Left ventricle myocardium inferior (tissue), 1 donor: ENCODE measurements around the gene RPL31. TPM values are rescaled to one million over a fixed set of nuclear protein-coding genes. Genes with fewer than 3 reads are reported as not detected.

Source experiments
- DNase-seq: peaks from one replicate; pipeline ENCODE4 v3.0.0-alpha.2; 2020
- H3K27ac ChIP-seq: fragments of 200-600 bp; replicated peaks from 2 replicates; pipeline ENCODE4 v1.8.0; 2021
- H3K27me3 ChIP-seq: fragments of 200-600 bp; 2 replicates; pipeline ENCODE4 v1.8.0; 2021; ENCODE audit warnings: low read depth
- H3K36me3 ChIP-seq: fragments of 200-600 bp; 2 replicates; pipeline ENCODE4 v1.8.0; 2021
- H3K4me1 ChIP-seq: fragments of 200-600 bp; 2 replicates; pipeline ENCODE4 v1.8.0; 2021
- H3K4me3 ChIP-seq: fragments of 200-600 bp; 2 replicates; pipeline ENCODE4 v1.8.0; 2021; ENCODE audit warnings: mild to moderate bottlenecking, moderate library complexity
- H3K9me3 ChIP-seq: fragments of 200-600 bp; replicated peaks from 2 replicates; pipeline ENCODE4 v1.8.0; 2021
- CTCF ChIP-seq: fragments of 200-600 bp; IDR thresholded peaks from 2 replicates; pipeline ENCODE4 v1.8.0; 2021; ENCODE audit warnings: antibody characterized with exemption, mild to moderate bottlenecking, borderline replicate concordance
- intact Hi-C: fragments of 100-400 bp; cut with micrococcal nuclease; formaldehyde crosslinking; loops from one replicate; pipeline ENCODE4 v1.11.0; 2022
- total RNA-seq: library from RNA; stranded (reverse); fragmentation: NEBNext Ultra II Directional; extraction: Animal tissue kit (Norgen Biotek cat#: 25700); gene quantifications from one replicate; pipeline ENCODE4 v1.2.1, GENCODE V29; 2021
- donor health status: DM: no; HTN: yes; CAD: no; lungs with severe emphysema.

Gene RPL31
- total RNA-seq, 1 donor from 2014 or later = 803 TPM

- intact Hi-C loops = no loop called here
Observed at GRCh38 chr2:100963026-100963375, 39.1 kb upstream of the RPL31 start.

DNA sequence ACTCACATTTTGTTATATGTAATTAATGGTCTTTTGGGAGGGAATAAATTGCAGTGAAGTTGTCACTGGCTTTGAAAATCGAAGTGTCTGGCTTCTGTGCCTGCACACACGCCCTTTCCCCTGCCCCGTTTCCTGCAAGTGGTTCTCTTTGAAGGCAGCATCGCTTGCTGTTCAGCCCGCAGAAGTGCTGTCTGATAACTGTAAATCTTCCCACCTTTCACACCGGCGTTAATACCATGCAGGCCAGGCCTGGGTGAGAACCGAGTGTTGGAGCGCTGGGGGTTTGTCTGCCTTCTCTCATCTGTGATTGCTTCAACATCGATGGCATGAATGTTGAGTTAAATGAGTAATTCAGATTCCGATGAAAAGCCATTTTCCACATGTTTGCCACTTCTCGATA is 37.9 kb upstream of the RPL31 start:
- Histone ChIP-seq H3K9me3 (no peaks in the 10 kb centered on the region), H3K27ac (peak overlapping the region; percentile 16), H3K4me1 (peaks cover 26% of the 10 kb centered on the region), H3K4me3 (no peak overlapping the region), H3K27me3 (no peaks in the 10 kb centered on the region), H3K36me3 (peaks cover 29% of the 10 kb centered on the region)
- intact Hi-C loops = no loop called here
- no peak for TF ChIP-seq CTCF
- DNase-seq = no peak

More at GRCh38 chr2:100963026-100963375, 39.1 kb upstream of the RPL31 start:
- Histone ChIP-seq H3K27ac (no peak overlapping the region), H3K4me3 (no peak overlapping the region), H3K27me3 (no peaks in the 10 kb centered on the region), H3K9me3 (no peaks in the 10 kb centered on the region), H3K4me1 (peaks cover 39% of the 10 kb centered on the region), H3K36me3 (peaks cover 17% of the 10 kb centered on the region)
- TF ChIP-seq CTCF = no peak
- DNase-seq = no peak

GRCh38 chr2:100964681-100965169 is 37.4 kb upstream of the RPL31 start:
- H3K27me3 ChIP-seq = no peaks in the 10 kb centered on the region
- TF ChIP-seq CTCF = no peak
- H3K27ac ChIP-seq = peak overlapping the region; percentile 16
- peaks cover 34% of the 10 kb centered on the region for H3K36me3 ChIP-seq
- intact Hi-C loops = no loop called here
- DNase-seq = no peak
- H3K9me3 ChIP-seq = no peaks in the 10 kb centered on the region
- H3K4me3 ChIP-seq = no peak overlapping the region
- peaks cover 21% of the 10 kb centered on the region for H3K4me1 ChIP-seq

GRCh38 chr2:100965596-100965995 is 36.5 kb upstream of the RPL31 start:
- Histone ChIP-seq H3K27ac (no peak overlapping the region), H3K36me3 (peaks cover 43% of the 10 kb centered on the region), H3K4me1 (peaks cover 20% of the 10 kb centered on the region), H3K4me3 (no peak overlapping the region), H3K9me3 (no peaks in the 10 kb centered on the region), H3K27me3 (no peaks in the 10 kb centered on the region)
- DNase-seq = no peak
- intact Hi-C loops = no loop called here
- TF ChIP-seq CTCF = no peak

- Histone ChIP-seq H3K4me3 (no peak overlapping the region), H3K36me3 (peaks cover 64% of the 10 kb centered on the region), H3K9me3 (no peaks in the 10 kb centered on the region), H3K4me1 (peaks cover 3% of the 10 kb centered on the region), H3K27me3 (no peaks in the 10 kb centered on the region), H3K27ac (no peak overlapping the region)
- no peak for DNase-seq
- intact Hi-C loops = no loop called here
- no peak for TF ChIP-seq CTCF
Observed at GRCh38 chr2:100967716-100968115, 34.4 kb upstream of the RPL31 start.
